ENCODE data around the gene MEOX1.

Gene MEOX1

GRCh38 chr17:43650471-43650870 is 11.3 kb downstream of the MEOX1 start:
- DNase-seq = no peak

GRCh38 chr17:43648916-43649315 is 12.8 kb downstream of the MEOX1 start:
- DNase-seq = no peak

- no peak for DNase-seq
Measured at GRCh38 chr17:43645765-43646481, 15.8 kb downstream of the MEOX1 start.

GRCh38 chr17:43645450-43645764 is 16.3 kb downstream of the MEOX1 start:
- DNase-seq = no peak

GRCh38 chr17:43644081-43644480 is 17.6 kb downstream of the MEOX1 start:
- no peak for DNase-seq

GRCh38 chr17:43641416-43641815 is 20.3 kb downstream of the MEOX1 start:
- no peak for DNase-seq

GRCh38 chr17:43640491-43641252 is 21.1 kb downstream of the MEOX1 start:
- no peak for DNase-seq

- DNase-seq = no peak
Measured at GRCh38 chr17:43637563-43638323, 24.0 kb downstream of the MEOX1 start.

GRCh38 chr17:43636426-43636825 is 25.3 kb downstream of the MEOX1 start:
- DNase-seq = no peak

- no peak for DNase-seq
Measured at GRCh38 chr17:43634591-43635125, 27.1 kb downstream of the MEOX1 start.

GRCh38 chr17:43632221-43632620 is 29.5 kb downstream of the MEOX1 start:
- DNase-seq = no peak

GRCh38 chr17:43631429-43631828 is 30.3 kb downstream of the MEOX1 start:
- DNase-seq = no peak

GRCh38 chr17:43628089-43628650 is 33.6 kb downstream of the MEOX1 start:
- no peak for DNase-seq

GRCh38 chr17:43627653-43628052 is 34.1 kb downstream of the MEOX1 start:
- no peak for DNase-seq

GRCh38 chr17:43626023-43626422 is 35.7 kb downstream of the MEOX1 start:
- DNase-seq = no peak

- no peak for DNase-seq
Measured at GRCh38 chr17:43625606-43626005, 36.1 kb downstream of the MEOX1 start.

GRCh38 chr17:43620581-43620980 is 41.1 kb downstream of the MEOX1 start:
- no peak for DNase-seq

- DNase-seq = no peak
Measured at GRCh38 chr17:43620147-43620546, 41.6 kb downstream of the MEOX1 start.

- no peak for DNase-seq
Measured at GRCh38 chr17:43619705-43620104, 42.0 kb downstream of the MEOX1 start.

GRCh38 chr17:43618276-43618675 is 43.4 kb downstream of the MEOX1 start:
- no peak for DNase-seq

- DNase-seq = no peak
Measured at GRCh38 chr17:43616852-43617251, 44.9 kb downstream of the MEOX1 start.

- no peak for DNase-seq
Measured at GRCh38 chr17:43616421-43616820, 45.3 kb downstream of the MEOX1 start.

- no peak for DNase-seq
Measured at GRCh38 chr17:43616029-43616351, 45.7 kb downstream of the MEOX1 start.

All from Kasumi-1 (cell line).